ENCODE results near the gene CNTN4. TPM values are rescaled to one million over a fixed set of nuclear protein-coding genes. Genes with fewer than 3 reads are reported as not detected.

The CNTN4 gene
- total RNA-seq, 1 experiment from 2014 or later: 1.6 TPM

DNA sequence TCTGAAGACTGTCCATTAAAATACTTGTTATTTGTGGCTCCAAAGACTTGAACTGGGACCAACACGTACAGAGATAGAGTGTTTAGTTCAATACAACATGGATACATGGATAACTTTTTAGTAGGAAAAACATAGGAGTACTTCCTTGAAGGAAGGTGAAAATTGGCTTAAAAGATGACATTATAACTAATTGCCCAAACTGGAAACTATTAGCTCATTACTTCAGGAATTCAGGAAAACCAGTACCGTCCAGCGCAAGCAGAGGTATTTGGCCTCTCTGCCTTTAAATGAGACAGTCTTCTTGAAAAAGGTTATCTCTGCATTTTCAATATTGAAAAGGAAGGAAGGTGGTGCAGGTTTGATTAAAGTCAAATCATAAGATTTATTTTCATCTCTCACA lies 777.0 kb downstream of the CNTN4 start:
- Histone ChIP-seq H4K8ac (replicated peaks; ENCODE audit: insufficient read length, low read depth, low read length) (no peak overlapping the region), H3K79me2 (ENCODE audit: insufficient read depth, low read length) (no peaks in the 10 kb centered on the region), H3K56ac (ENCODE audit: insufficient read length, low read depth, low read length) (no peak overlapping the region), H3K27ac (ENCODE audit: insufficient read length, low read depth, low read length) (no peak overlapping the region), H2BK20ac (ENCODE audit: low read depth, low read length, poor library complexity, severe bottlenecking) (no peak overlapping the region), H3K4me1 (ENCODE audit: insufficient read depth, low read length) (no peaks in the 10 kb centered on the region), H3K18ac (ENCODE audit: insufficient read length, low read depth, low read length) (no peak overlapping the region), H3K23ac (ENCODE audit: insufficient read length, low read depth, low read length) (no peak overlapping the region), H3K4ac (ENCODE audit: low read depth, low read length) (no peak overlapping the region), H3K9ac (ENCODE audit: extremely low read depth, insufficient read length, low read length) (no peak overlapping the region), H3T11ph (ENCODE audit: low read length) (no peak overlapping the region), H3K9me3 (ENCODE audit: control insufficient read depth, low read depth, low read length) (no peaks in the 10 kb centered on the region), H3K27me3 (ENCODE audit: insufficient read depth, low read length) (no peaks in the 10 kb centered on the region), H4K5ac (ENCODE audit: insufficient read length, low read depth, low read length) (no peak overlapping the region), H3K23me2 (ENCODE audit: insufficient read length, low read depth, low read length, poor library complexity, severe bottlenecking) (no peaks in the 10 kb centered on the region), H2BK120ac (ENCODE audit: low read depth, low read length, poor library complexity, severe bottlenecking) (no peak overlapping the region), H2AFZ (ENCODE audit: low read length) (no peak overlapping the region), H2BK12ac (ENCODE audit: insufficient read length, low read depth, low read length) (no peak overlapping the region), H3K79me1 (ENCODE audit: insufficient read depth, low read depth, low read length, poor library complexity, severe bottlenecking) (no peaks in the 10 kb centered on the region), H2BK15ac (ENCODE audit: low read depth, low read length) (no peak overlapping the region), H3K4me2 (ENCODE audit: insufficient read depth, insufficient read length, low read length) (no peak overlapping the region), H4K20me1 (ENCODE audit: control insufficient read depth, insufficient read depth, insufficient read length) (no peaks in the 10 kb centered on the region), H3K14ac (ENCODE audit: insufficient read depth, low read length) (no peak overlapping the region), H2BK5ac (ENCODE audit: insufficient read length, low read length) (no peak overlapping the region), H2AK5ac (ENCODE audit: insufficient read length, low read length) (no peak overlapping the region), H4K91ac (ENCODE audit: insufficient read length, low read depth, low read length) (no peak overlapping the region)
- TF ChIP-seq, protein P1, sequence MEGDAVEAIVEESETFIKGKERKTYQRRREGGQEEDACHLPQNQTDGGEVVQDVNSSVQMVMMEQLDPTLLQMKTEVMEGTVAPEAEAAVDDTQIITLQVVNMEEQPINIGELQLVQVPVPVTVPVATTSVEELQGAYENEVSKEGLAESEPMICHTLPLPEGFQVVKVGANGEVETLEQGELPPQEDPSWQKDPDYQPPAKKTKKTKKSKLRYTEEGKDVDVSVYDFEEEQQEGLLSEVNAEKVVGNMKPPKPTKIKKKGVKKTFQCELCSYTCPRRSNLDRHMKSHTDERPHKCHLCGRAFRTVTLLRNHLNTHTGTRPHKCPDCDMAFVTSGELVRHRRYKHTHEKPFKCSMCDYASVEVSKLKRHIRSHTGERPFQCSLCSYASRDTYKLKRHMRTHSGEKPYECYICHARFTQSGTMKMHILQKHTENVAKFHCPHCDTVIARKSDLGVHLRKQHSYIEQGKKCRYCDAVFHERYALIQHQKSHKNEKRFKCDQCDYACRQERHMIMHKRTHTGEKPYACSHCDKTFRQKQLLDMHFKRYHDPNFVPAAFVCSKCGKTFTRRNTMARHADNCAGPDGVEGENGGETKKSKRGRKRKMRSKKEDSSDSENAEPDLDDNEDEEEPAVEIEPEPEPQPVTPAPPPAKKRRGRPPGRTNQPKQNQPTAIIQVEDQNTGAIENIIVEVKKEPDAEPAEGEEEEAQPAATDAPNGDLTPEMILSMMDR (conservative IDR thresholded peaks at IDR 0.05): no peak
- no CpG with 5 or more reads among the region's 3 CpGs for WGBS (ENCODE audit: extremely low coverage, insufficient read length, low lambda C conversion rate)
- DNase-seq: no peak
- Mint-ChIP-seq H3K27me3 (ENCODE audit: low read depth) (no peaks in the 10 kb centered on the region), H3K4me1 (no peaks in the 10 kb centered on the region), H3K9me3 (no peaks in the 10 kb centered on the region), H3K27ac (no peak overlapping the region), H3K36me3 (ENCODE audit: insufficient read depth in 1 of 3, low read depth in 3 of 3) (no peaks in the 10 kb centered on the region), H3K4me3 (no peak overlapping the region)

Data from H9 (cell line).